SK-N-SH (cell line): ENCODE data around the gene LRRC51. TPM values are rescaled to one million over a fixed set of nuclear protein-coding genes. Genes with fewer than 3 reads are reported as not detected.
"Not testable (repeated sequence)": the region's sequence is repeated elsewhere in the genome, so short reads cannot be mapped to it uniquely, and the experiment has no call there.

ENCODE experiments used
- CTCF ChIA-PET: fragments of 300-600, 350-600 bp; formaldehyde crosslinking; extraction: SDS; loops from one replicate; lab custom pipeline; 2021; lab: Yijun Ruan, JAX
- POLR2A ChIA-PET: fragments of 350-600 bp; sonication (Branson Sonifier 250); formaldehyde crosslinking; extraction: SDS; loops from one replicate; lab custom pipeline; 2020; ENCODE audit warnings: antibody characterized with exemption, inconsistent platforms; lab: Yijun Ruan, JAX
- DNase-seq: peaks from one replicate; pipeline ENCODE4 v3.0.0; 2012
- H2AFZ ChIP-seq: fragments of 200-600 bp; sonication (generic); 2 replicates; pipeline ENCODE4 v1.8.1; 2016; ENCODE audit warnings: antibody characterized with exemption, mild to moderate bottlenecking, low read depth
- H3F3A ChIP-seq: fragments of 200-600 bp; sonication (generic); replicated peaks from 2 replicates; pipeline ENCODE3; 2016; ENCODE audit warnings: antibody characterized with exemption, mild to moderate bottlenecking; ENCODE audit not compliant: insufficient read depth
- H3K27ac ChIP-seq, 2 experiments: fragments of 200-500 bp in 1 of 2; fragments of 200-600 bp in 1 of 2; sonication (Bioruptor generic) in 1 of 2; sonication (generic), shearing (Covaris generic) in 1 of 2; 2 replicates each; pipeline versions ENCODE4 v1.5.1 to v1.6.1; 2014 to 2016; ENCODE audit warnings: low read depth in 2 of 2, inconsistent platforms in 1 of 2, low read length in 1 of 2, mild to moderate bottlenecking in 1 of 2, mixed read lengths in 1 of 2
- H3K27me3 ChIP-seq: fragments of 200-600 bp; sonication (generic), shearing (Covaris generic); 2 replicates; pipeline ENCODE4 v1.6.1; 2016; ENCODE audit warnings: mixed run types; ENCODE audit not compliant: insufficient read depth
- H3K36me3 ChIP-seq, 2 experiments: fragments of 200-500 bp in 1 of 2; fragments of 200-600 bp in 1 of 2; sonication (Bioruptor generic) in 1 of 2; sonication (generic) in 1 of 2; replicated peaks in 1 of 2; 2 replicates each; pipeline versions ENCODE3 to v1.5.1; 2014 to 2016; ENCODE audit warnings: low read length in 1 of 2, mild to moderate bottlenecking in 1 of 2; ENCODE audit not compliant: insufficient read depth in 2 of 2, control insufficient read depth in 1 of 2
- H3K4me1 ChIP-seq, 2 experiments: fragments of 200-500 bp in 1 of 2; fragments of 200-600 bp in 1 of 2; sonication (Bioruptor generic) in 1 of 2; sonication (generic), shearing (Covaris generic) in 1 of 2; 2 replicates each; pipeline versions ENCODE4 v1.5.1 to v1.6.1; 2014 to 2016; ENCODE audit warnings: low read depth in 1 of 2, low read length in 1 of 2, mixed run types in 1 of 2; ENCODE audit not compliant: insufficient read depth in 2 of 2, control insufficient read depth in 1 of 2
- H3K4me2 ChIP-seq: fragments of 200-600 bp; sonication (generic), shearing (Covaris generic); 2 replicates; pipeline ENCODE4 v1.6.1; 2017; ENCODE audit warnings: mixed run types
- H3K4me3 ChIP-seq, 2 experiments: fragments of 200-500 bp in 1 of 2; fragments of 200-600 bp in 1 of 2; sonication (Bioruptor generic) in 1 of 2; sonication (generic), shearing (Covaris generic) in 1 of 2; 2 replicates each; pipeline versions ENCODE4 v1.5.1 to v1.8.1; 2014 to 2016; ENCODE audit warnings: low read depth in 2 of 2, inconsistent platforms in 1 of 2, low read length in 1 of 2, mild to moderate bottlenecking in 1 of 2, mixed read lengths in 1 of 2, moderate library complexity in 1 of 2
- H3K79me2 ChIP-seq: fragments of 200-600 bp; sonication (generic); 2 replicates; pipeline ENCODE4 v1.8.1; 2017; ENCODE audit warnings: mild to moderate bottlenecking; ENCODE audit not compliant: insufficient read depth
- H3K9ac ChIP-seq: fragments of 200-600 bp; sonication (generic); 2 replicates; pipeline ENCODE4 v1.6.1; 2017; ENCODE audit warnings: mixed run types
- H3K9me2 ChIP-seq: fragments of 200-600 bp; sonication (generic); 2 replicates; pipeline ENCODE4 v1.6.1; 2017; ENCODE audit warnings: mixed run types
- H3K9me3 ChIP-seq: fragments of 200-600 bp; sonication (generic); 2 replicates; pipeline ENCODE4 v1.6.1; 2017; ENCODE audit warnings: mixed run types, mild to moderate bottlenecking, moderate library complexity
- H4K20me1 ChIP-seq: fragments of 200-600 bp; sonication (generic); 2 replicates; pipeline ENCODE4 v1.6.1; 2017; ENCODE audit warnings: mild to moderate bottlenecking, mixed run types; ENCODE audit not compliant: insufficient read depth
- FOSL2 ChIP-seq: IDR thresholded peaks from 2 replicates; pipeline ENCODE4 v1.4.0; 2012; ENCODE audit warnings: low read depth, mild to moderate bottlenecking, moderate library complexity, borderline replicate concordance
- JUND ChIP-seq: IDR thresholded peaks from 2 replicates; pipeline ENCODE4 v1.4.0; 2012
- NFIC ChIP-seq: IDR thresholded peaks from 2 replicates; pipeline ENCODE4 v1.4.0; 2012; ENCODE audit warnings: borderline replicate concordance
- POLR2AphosphoS5 ChIP-seq: IDR thresholded peaks from 2 replicates; pipeline ENCODE4 v1.6.1; 2012; ENCODE audit warnings: low read depth, low read length
- TCF12 ChIP-seq: IDR thresholded peaks from 2 replicates; pipeline ENCODE4 v1.4.0; 2012
- TEAD4 ChIP-seq: IDR thresholded peaks from 2 replicates; pipeline ENCODE4 v1.4.0; 2012; ENCODE audit warnings: mild to moderate bottlenecking, borderline replicate concordance; ENCODE audit not compliant: insufficient read depth
- WGBS: methylation state at CpG from one replicate; pipeline ENCODE4 v1.1.6; 2017; ENCODE audit warnings: low lambda C conversion rate; 5-methylcytosine and 5-hydroxymethylcytosine counted together
- polyA plus RNA-seq, 3 experiments: library from polyadenylated mRNA; depleted of rRNA; stranded (reverse); fragments of >200 nt; gene quantifications; 2 replicates each; pipeline ENCODE4 v1.2.3, GENCODE V29; 2012
- TF ChIP-seq, protein P1 (sequence below): IDR thresholded peaks from 2 replicates; pipeline ENCODE4; 2012

Gene LRRC51
- polyA plus RNA-seq, 1 of the 3 experiments (the other 2 are of a cell fraction) = 7.3 TPM

DNA sequence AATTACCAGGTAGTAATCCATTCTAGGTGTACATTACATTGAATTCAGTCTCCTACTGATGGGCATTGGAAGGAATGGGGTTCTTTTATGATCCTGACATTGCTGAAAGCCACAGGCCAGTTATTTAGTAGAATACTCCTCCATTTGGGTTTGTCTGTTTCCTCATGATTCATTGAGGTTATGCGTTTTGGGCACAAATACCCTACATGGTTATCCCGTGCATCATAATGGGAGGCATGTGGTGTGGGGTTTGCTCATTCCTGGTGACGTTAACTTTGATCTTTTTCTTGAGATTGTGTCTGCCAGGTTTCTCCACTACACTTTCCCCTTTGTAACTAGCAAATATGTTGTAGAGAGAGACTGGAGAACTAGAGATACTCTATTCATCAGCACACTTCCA is 60.4 kb downstream of the LRRC51 start:
- DNase-seq = no peak
- WGBS = 20% methylated on average over 3 of the region's 3 CpGs

DNA sequence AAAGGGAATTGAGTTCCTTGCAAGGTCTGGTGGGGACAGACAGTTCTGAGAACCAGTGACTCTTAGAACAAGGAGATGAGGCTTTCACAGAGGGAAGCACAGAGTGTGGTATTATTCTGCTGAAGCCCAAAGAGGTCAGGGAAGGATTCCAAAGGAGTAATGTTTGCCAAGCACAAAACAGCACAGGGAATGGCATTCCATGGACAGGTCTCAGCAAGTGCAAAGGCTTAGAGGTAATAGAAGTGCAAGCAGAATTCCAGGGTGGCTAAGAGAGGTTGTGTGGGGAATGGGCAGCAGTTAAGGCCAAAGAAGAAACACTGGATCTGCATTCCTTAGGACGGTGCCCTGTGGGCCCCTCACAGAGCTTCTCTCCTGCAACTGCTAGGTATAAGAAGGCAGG is 61.4 kb downstream of the LRRC51 start:
- H3K4me1 ChIP-seq, H3K36me3 ChIP-seq, H3K9ac ChIP-seq, H3K9me3 ChIP-seq, H2AFZ ChIP-seq, H3K27ac ChIP-seq, H3K4me2 ChIP-seq, POLR2A ChIA-PET, H3K4me3 ChIP-seq, H3F3A ChIP-seq, H3K9me2 ChIP-seq, H3K27me3 ChIP-seq, DNase-seq, H4K20me1 ChIP-seq, H3K79me2 ChIP-seq: not testable (repeated sequence)
- WGBS = 60% methylated on average over 1 of the region's 1 CpG
- CTCF ChIA-PET = interaction anchor here (1.5 kb wide), 1 partner anchor 17 kb away, joined by 5 read pairs; no protein-coding TSS in a partner anchor

More for the DNA sequence above, 60.4 kb downstream of the LRRC51 start:
- TF ChIP-seq TCF12 = peak; percentile 58; the same call in 1 of the 2 replicates
- TF ChIP-seq POLR2AphosphoS5 = no peak
- no peak for TF ChIP-seq TEAD4
- TF ChIP-seq, protein P1, sequence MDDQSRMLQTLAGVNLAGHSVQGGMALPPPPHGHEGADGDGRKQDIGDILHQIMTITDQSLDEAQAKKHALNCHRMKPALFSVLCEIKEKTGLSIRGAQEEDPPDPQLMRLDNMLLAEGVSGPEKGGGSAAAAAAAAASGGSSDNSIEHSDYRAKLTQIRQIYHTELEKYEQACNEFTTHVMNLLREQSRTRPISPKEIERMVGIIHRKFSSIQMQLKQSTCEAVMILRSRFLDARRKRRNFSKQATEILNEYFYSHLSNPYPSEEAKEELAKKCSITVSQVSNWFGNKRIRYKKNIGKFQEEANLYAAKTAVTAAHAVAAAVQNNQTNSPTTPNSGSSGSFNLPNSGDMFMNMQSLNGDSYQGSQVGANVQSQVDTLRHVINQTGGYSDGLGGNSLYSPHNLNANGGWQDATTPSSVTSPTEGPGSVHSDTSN = peak; percentile 22; the same call in 1 of the 2 replicates
- TF ChIP-seq FOSL2 = peak; percentile 51; the same call in 1 of the 2 replicates
- peak; percentile 71 for TF ChIP-seq JUND
- TF ChIP-seq NFIC = 0 out of 2 replicates have a peak, but pooled peaks have one; percentile 17
- Histone ChIP-seq H3K36me3 (no peaks in the 10 kb centered on the region), H3F3A (no peaks in the 10 kb centered on the region), H3K4me2 (no peak overlapping the region; the same call in 1 of the 2 replicates), H3K79me2 (no peaks in the 10 kb centered on the region), H3K27ac (peak overlapping the region in 1 of 2 experiments; percentile 37; a peak in 1 of 4 replicates), H3K4me3 (no peak overlapping the region), H2AFZ (no peak overlapping the region; the same call in 1 of the 2 replicates), H3K9me3 (no peaks in the 10 kb centered on the region), H3K9ac (no peak overlapping the region), H3K27me3 (no peaks in the 10 kb centered on the region), H3K4me1 (no peaks in the 10 kb centered on the region; a peak in 1 of 4 replicates), H4K20me1 (no peaks in the 10 kb centered on the region), H3K9me2 (no peaks in the 10 kb centered on the region)
- CTCF ChIA-PET = interaction anchor here (1.5 to 2.5 kb wide), 2 partner anchors 15 to 116 kb away, joined by 5 to 7 read pairs; no protein-coding TSS in a partner anchor
- POLR2A ChIA-PET = no interaction called here

DNA sequence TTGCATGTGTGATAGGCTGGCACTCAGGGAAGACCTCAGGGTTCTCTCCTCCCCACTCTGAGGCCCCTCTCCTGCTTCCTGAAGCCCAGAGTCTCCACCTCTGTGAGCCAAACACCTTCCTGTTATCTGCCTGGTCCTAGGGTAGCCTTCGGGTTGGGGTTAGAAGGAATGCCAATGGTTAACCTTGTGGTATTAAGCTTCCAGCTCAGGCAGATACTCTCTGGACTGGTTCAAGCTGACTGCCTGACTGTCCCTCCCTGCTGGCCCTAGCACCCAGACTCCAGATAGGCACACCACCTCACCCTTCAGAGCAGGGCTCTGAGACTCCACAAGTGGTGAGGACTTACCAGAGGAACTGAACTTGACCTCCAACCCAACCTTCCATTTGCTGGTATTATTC is 61.9 kb downstream of the LRRC51 start:
- POLR2A ChIA-PET, H3K9me2 ChIP-seq, H3F3A ChIP-seq, H3K27ac ChIP-seq, H3K27me3 ChIP-seq, H3K9me3 ChIP-seq, H2AFZ ChIP-seq, H3K36me3 ChIP-seq, H3K4me3 ChIP-seq, H3K79me2 ChIP-seq, H4K20me1 ChIP-seq, H3K9ac ChIP-seq, H3K4me1 ChIP-seq, DNase-seq, H3K4me2 ChIP-seq: not testable (repeated sequence)
- no CpG with 5 or more reads among the region's 1 CpG for WGBS
- CTCF ChIA-PET = interaction anchor here (1.2 to 3.5 kb wide), 6 partner anchors 27 to 130 kb away, joined by 3 to 35 read pairs (median 10); partner anchors contain the start of gene ANAPC15
